K562 (cell line): ENCODE data around the gene TLK2. TPM values are rescaled to one million over a fixed set of nuclear protein-coding genes. Genes with fewer than 3 reads are reported as not detected.
"Not testable (repeated sequence)": the region's sequence is repeated elsewhere in the genome, so short reads cannot be mapped to it uniquely, and the experiment has no call there.

ENCODE experiments used
- ATAC-seq: fragments of 200-7000 bp; cut with Tn5 transposase; 3 replicates; pipeline ENCODE4 v1.9.1; 2020; ENCODE audit warnings: moderate library complexity
- BruUV-seq: library from RNA; stranded (reverse); fragments of 400-500 nt; replicated peaks from 2 replicates; lab custom pipeline; 2021; lab: Mats Ljungman, UMichigan
- CTCF ChIA-PET: fragments of 300-600 bp; formaldehyde crosslinking; extraction: SDS; loops from one replicate; lab custom pipeline; 2021; ENCODE audit warnings: low intra/inter-chr PET ratio; lab: Yijun Ruan, JAX
- POLR2A ChIA-PET: fragments of 300-600, 350-650 bp; sonication (Branson Sonifier 250); formaldehyde crosslinking; extraction: SDS; loops from one replicate; lab custom pipeline; 2021; ENCODE audit warnings: antibody characterized with exemption, inconsistent platforms; lab: Yijun Ruan, JAX
- DNase-seq, 4 experiments: peaks; one replicate each; pipeline versions ENCODE4 v3.0.0 to v3.0.0-alpha.2; 2011 to 2018; ENCODE audit warnings: low spot score in 3 of 4, mixed read lengths in 3 of 4; ENCODE audit errors: extremely low read depth in 1 of 4
- FAIRE-seq: peaks from 2 replicates; lab custom pipeline; 2011; peaks lifted over from hg19 to GRCh38; lab: Jason Lieb, UNC
- H2AFZ ChIP-seq: 2 replicates; pipeline ENCODE4 v1.6.0; 2011; ENCODE audit warnings: low read depth, low read length, control low read depth, inconsistent platforms
- H3K27ac ChIP-seq: fragments of 200-600 bp; 3 replicates; pipeline ENCODE4 v1.8.0; 2011; ENCODE audit warnings: low read depth, mild to moderate bottlenecking, control low read depth, inconsistent platforms, low read length, moderate library complexity, mixed read lengths; ENCODE audit errors: extremely low read depth
- H3K27me3 ChIP-seq, 2 experiments: fragments of 300-600 bp in 1 of 2; 2 replicates in 1 of 2; 3 replicates in 1 of 2; pipeline versions ENCODE4 v1.6.0 to v1.8.0; 2011; ENCODE audit warnings: inconsistent platforms in 2 of 2, low read length in 2 of 2, mild to moderate bottlenecking in 1 of 2, mixed read lengths in 1 of 2, moderate library complexity in 1 of 2; ENCODE audit not compliant: control insufficient read depth in 2 of 2, insufficient read depth in 2 of 2
- H3K36me3 ChIP-seq: fragments of 300-600 bp; 3 replicates; pipeline ENCODE4 v1.8.0; 2011; ENCODE audit warnings: mild to moderate bottlenecking, low read length, inconsistent platforms; ENCODE audit not compliant: control insufficient read depth, insufficient read depth
- H3K4me1 ChIP-seq, 2 experiments: fragments of 200-600 bp in 1 of 2; replicated peaks in 1 of 2; 2 replicates in 1 of 2; 3 replicates in 1 of 2; pipeline versions ENCODE4 v1.5.1 to v1.8.0; 2011; ENCODE audit warnings: inconsistent platforms in 2 of 2, low read length in 2 of 2, mild to moderate bottlenecking in 1 of 2, mixed read lengths in 1 of 2, moderate library complexity in 1 of 2; ENCODE audit not compliant: control insufficient read depth in 2 of 2, insufficient read depth in 2 of 2
- H3K4me2 ChIP-seq: 2 replicates; pipeline ENCODE4 v1.6.1; 2011; ENCODE audit warnings: low read length, control low read depth, inconsistent platforms, mixed read lengths; ENCODE audit not compliant: insufficient read depth
- H3K4me3 ChIP-seq: fragments of 200-600 bp; sonication (generic), shearing (Covaris generic); 2 replicates; pipeline ENCODE4 v1.5.1; 2016; ENCODE audit warnings: control low read depth, inconsistent platforms
- H3K79me2 ChIP-seq: fragments of 200-600 bp; 3 replicates; pipeline ENCODE4 v1.8.0; 2011; ENCODE audit warnings: low read length, inconsistent platforms; ENCODE audit not compliant: control insufficient read depth, insufficient read depth
- H3K9ac ChIP-seq, 2 experiments: 2 replicates each; pipeline versions ENCODE4 v1.6.0 to v1.6.1; 2011; ENCODE audit warnings: low read depth in 2 of 2, low read length in 2 of 2, control low read depth in 1 of 2, inconsistent platforms in 1 of 2, mild to moderate bottlenecking in 1 of 2, mixed read lengths in 1 of 2; ENCODE audit not compliant: insufficient read depth in 1 of 2
- H3K9me1 ChIP-seq: one replicate; pipeline ENCODE4 v1.6.0; 2011; ENCODE audit warnings: inconsistent platforms, mild to moderate bottlenecking, low read length, moderate library complexity; ENCODE audit not compliant: control insufficient read depth, insufficient read depth
- H3K9me3 ChIP-seq: replicated peaks from 2 replicates; pipeline ENCODE4 v1.5.1; 2011; ENCODE audit warnings: low read depth, low read length, inconsistent platforms; ENCODE audit not compliant: control insufficient read depth, insufficient read depth
- H4K20me1 ChIP-seq: replicated peaks from 2 replicates; pipeline ENCODE4 v1.6.1; 2011; ENCODE audit warnings: low read length, inconsistent platforms, mixed read lengths; ENCODE audit not compliant: control insufficient read depth, insufficient read depth
- BDP1 ChIP-seq: IDR thresholded peaks from 3 replicates; pipeline ENCODE4 v1.6.1; 2011; ENCODE audit not compliant: insufficient read length, insufficient read depth
- PHF8 ChIP-seq: fragments of 200-600 bp; sonication (generic); IDR thresholded peaks from 2 replicates; pipeline ENCODE4 v1.6.1; 2012; ENCODE audit warnings: mixed run types, mild to moderate bottlenecking, inconsistent platforms, low read length, moderate library complexity, borderline replicate concordance
- RNF219 ChIP-seq: fragments of 250-450 bp; sonication (Bioruptor Pico); IDR thresholded peaks from 2 replicates; pipeline ENCODE4 v1.5.0; 2022; ENCODE audit warnings: mild to moderate bottlenecking
- SAFB ChIP-seq: fragments of 200-400 bp; formaldehyde crosslinking; IDR thresholded peaks from 2 replicates; pipeline ENCODE4 v1.6.1; 2017; ENCODE audit warnings: low read depth, low read length, borderline replicate concordance
- SMAD4 ChIP-seq: fragments of 250-450 bp; sonication (Bioruptor Pico); conservative IDR thresholded peaks from 2 replicates; pipeline ENCODE4 v1.8.0; 2021; ENCODE audit warnings: inconsistent platforms, mild to moderate bottlenecking, moderate library complexity
- ZMIZ1 ChIP-seq, 2 experiments: fragments of 150-350 bp in 1 of 2; IDR thresholded peaks; 2 replicates each; pipeline ENCODE4 v1.6.1; 2012 to 2016; ENCODE audit warnings: low read depth in 2 of 2, low read length in 2 of 2, mild to moderate bottlenecking in 1 of 2, moderate library complexity in 1 of 2
- ZNF778 ChIP-seq: fragments of 450-650 bp; formaldehyde crosslinking; IDR thresholded peaks from 2 replicates; pipeline ENCODE4 v1.4.0; 2020; ENCODE audit warnings: mild to moderate bottlenecking, moderate library complexity
- WGBS: fragments of 100-300 bp; shearing (Covaris generic); methylation state at CpG from one replicate; pipeline ENCODE4 v1.1.6; 2016; ENCODE audit warnings: low coverage, mixed read lengths; ENCODE audit not compliant: insufficient coverage; ENCODE audit errors: missing lambda C conversion rate; 5-methylcytosine and 5-hydroxymethylcytosine counted together
- in situ Hi-C: fragments of 300-500 bp; cut with MboI; formaldehyde crosslinking; loops from 4 replicates; pipeline ENCODE4 v1.15.0; 2018; ENCODE audit warnings: inconsistent platforms, mixed read lengths
- intact Hi-C: fragments of 100-400 bp; cut with micrococcal nuclease; formaldehyde crosslinking; loops from 2 replicates; pipeline ENCODE4 v1.14.2; 2022
- polyA plus RNA-seq, 8 experiments: library from polyadenylated mRNA; depleted of rRNA in 4 of 8; stranded (reverse) in 5 of 8; unstranded in 3 of 8; fragments of >200 nt; fragmentation: Nextera tagmentation in 2 of 8; fragmentation: Illumina TruSeq in 1 of 8; extraction: Ambion mirVana in 2 of 8; extraction: Trizol in 1 of 8; gene quantifications; 2 replicates each; pipeline versions ENCODE4 v1.2.1 to v1.2.3, GENCODE V29; 2011 to 2014; ENCODE audit warnings: inconsistent platforms in 1 of 8, missing spikeins in 1 of 8
- total RNA-seq, 7 experiments: library from RNA; depleted of rRNA in 6 of 7; stranded (reverse); fragments of >200 nt in 6 of 7; fragmentation: Illumina TruSeq in 2 of 7; extraction: Trizol in 2 of 7; gene quantifications; 2 replicates each; pipeline versions ENCODE4 v1.2.1 to v1.2.3, GENCODE V29; 2011 to 2021; ENCODE audit warnings: low replicate concordance in 1 of 7

Gene TLK2
- total and polyA plus RNA-seq, 9 of the 15 experiments (the other 6 are each of a cell fraction or from before 2014, with no cell fraction given): 10.1 to 51.9 (median 32.4) TPM

GRCh38 chr17:62478424-62478879 lies at the start of gene TLK2 (continued):
- TF ChIP-seq SMAD4 (peak; percentile 62; the same call in 1 of the 2 replicates), SAFB (no peak), RNF219 (CRISPR knock-in tag) (no peak), ZNF778 (CRISPR knock-in tag) (no peak), BDP1 (no peak), PHF8 (peak; percentile 61; the same call in 1 of the 2 replicates), ZMIZ1 (IDR thresholded peaks at IDR 0.05; ENCODE audit: low read depth in 2 of 2, low read length in 2 of 2) (no peak)

GRCh38 chr17:62435251-62435650 lies 43.4 kb upstream of the TLK2 start:
- BruUV-seq, in situ Hi-C loops, H3K27ac ChIP-seq, ATAC-seq, H3K9ac ChIP-seq, H3K4me3 ChIP-seq, FAIRE-seq, H3K9me1 ChIP-seq, intact Hi-C loops, H3K79me2 ChIP-seq, H4K20me1 ChIP-seq, H3K27me3 ChIP-seq, H2AFZ ChIP-seq, H3K9me3 ChIP-seq, H3K4me1 ChIP-seq, POLR2A ChIA-PET, H3K4me2 ChIP-seq, CTCF ChIA-PET, DNase-seq: not testable (repeated sequence)
- H3K36me3 ChIP-seq: peaks cover 17% of the 10 kb centered on the region; the same call in 1 of the 3 replicates
- WGBS: 93% methylated on average over 4 of the region's 4 CpGs

- POLR2A ChIA-PET, H3K27me3 ChIP-seq, CTCF ChIA-PET, DNase-seq, BruUV-seq, ATAC-seq, in situ Hi-C loops, H3K9ac ChIP-seq, H3K27ac ChIP-seq, H2AFZ ChIP-seq, H3K9me3 ChIP-seq, H3K4me1 ChIP-seq, H3K4me3 ChIP-seq, H3K9me1 ChIP-seq, H3K79me2 ChIP-seq, H3K4me2 ChIP-seq, H4K20me1 ChIP-seq, intact Hi-C loops: not testable (repeated sequence)
- H3K36me3 ChIP-seq: peaks cover 55% of the 10 kb centered on the region; the same call in 2 of the 3 replicates
- 98% methylated on average over 6 of the region's 6 CpGs for whole genome bisulfite sequencing
- FAIRE-seq: peak; percentile 35
Measured at GRCh38 chr17:62441181-62441580, 37.4 kb upstream of the TLK2 start.
